Pancreas (tissue), 10 donors: ENCODE data around the gene ARL10. TPM values are rescaled to one million over a fixed set of nuclear protein-coding genes. Genes with fewer than 3 reads are reported as not detected.
A peak's percentile ranks its signal among the peaks of the same experiment; 100 is the strongest.

Source experiments
- ATAC-seq, 4 donors: fragments of 200-7000 bp; cut with Tn5 transposase; one replicate each; pipeline versions ENCODE4 v1.8.0 to v1.9.1; 2020; ENCODE audit warnings: mild to moderate bottlenecking in 4 of 4, moderate library complexity in 4 of 4
- DNase-seq, 6 donors: peaks; one replicate each; pipeline ENCODE4 v3.0.0-alpha.2; 2020
- FAIRE-seq: peaks from 2 replicates; lab custom pipeline; 2012; peaks lifted over from hg19 to GRCh38; lab: Jason Lieb, UNC
- H3K27ac ChIP-seq, 4 donors: fragments of 200-600 bp; sonication (generic); 1 replicate in 3 of 4; 2 replicates in 1 of 4; pipeline versions ENCODE4 v1.5.0 to v1.8.0; 2020
- H3K27me3 ChIP-seq, 4 donors: fragments of 200-600 bp; one replicate each; pipeline ENCODE4 v1.8.0; 2021
- H3K36me3 ChIP-seq, 3 donors: fragments of 200-600 bp; sonication (generic) in 1 of 3; one replicate each; pipeline versions ENCODE4 v1.5.0 to v1.8.0; 2020 to 2021
- H3K4me1 ChIP-seq, 3 donors: fragments of 200-600 bp; one replicate each; pipeline ENCODE4 v1.8.0; 2021
- H3K4me3 ChIP-seq, 4 donors: fragments of 200-600 bp; sonication (generic) in 2 of 4; one replicate each; pipeline versions ENCODE4 v1.5.0 to v1.8.0; 2020 to 2021
- H3K9me3 ChIP-seq, 4 donors: fragments of 200-600 bp; one replicate each; pipeline ENCODE4 v1.8.0; 2021
- WGBS, 2 donors: extraction: QIAGEN DNeasy Blood & Tissue Kit; methylation state at CpG; one replicate each; pipeline ENCODE4 v1.1.7; 2013; 5-methylcytosine and 5-hydroxymethylcytosine counted together
- intact Hi-C, 3 donors: fragments of 100-400 bp; cut with DNase I; formaldehyde crosslinking; loops; one replicate each; pipeline versions ENCODE4 v1.11.1 to v1.14.2; 2022
- polyA plus RNA-seq, 2 donors: library from polyadenylated mRNA; stranded (reverse); fragments of 200-250 nt; gene quantifications; one replicate each; pipeline ENCODE4 v1.2.3, GENCODE V29; 2013
- total RNA-seq, 6 donors: library from RNA; stranded (reverse); fragmentation: NEBNext Ultra II Directional in 4 of 6; extraction: Animal tissue kit (Norgen Biotek cat#: 25700) in 4 of 6; gene quantifications; one replicate each; pipeline versions ENCODE4 v1.2.1 to v1.2.4, GENCODE V29; 2021 to 2023
- TF ChIP-seq, protein P1 (sequence below), 4 donors: fragments of 200-600 bp; sonication (generic) in 3 of 4; IDR thresholded peaks; one replicate each; pipeline versions ENCODE4 v1.5.0 to v1.8.0; 2021; ENCODE audit warnings: antibody characterized with exemption in 4 of 4
- donor health status: healthy with polysubstance abuse.
- donor health status: DM: no; HTN: no; CAD: no; lungs with moderate emphysema.
- donor health status: DM: no; HTN: no; CAD: no.
- donor health status: control.
- donor health status: control.
- donor health status: Bipolar disorder and iron deficiency.
- donor health status: DM: yes; HTN: yes; CAD: no.
- donor health status: DM: no; HTN: no; CAD: no.
- donor health status: DM: no; HTN: no; CAD: no.
- donor health status: DM: yes; HTN: yes; CAD: no.

The ARL10 gene
- total and polyA plus RNA-seq, 8 donors: 0.95 to 5.3 (median 2.4) TPM

DNA sequence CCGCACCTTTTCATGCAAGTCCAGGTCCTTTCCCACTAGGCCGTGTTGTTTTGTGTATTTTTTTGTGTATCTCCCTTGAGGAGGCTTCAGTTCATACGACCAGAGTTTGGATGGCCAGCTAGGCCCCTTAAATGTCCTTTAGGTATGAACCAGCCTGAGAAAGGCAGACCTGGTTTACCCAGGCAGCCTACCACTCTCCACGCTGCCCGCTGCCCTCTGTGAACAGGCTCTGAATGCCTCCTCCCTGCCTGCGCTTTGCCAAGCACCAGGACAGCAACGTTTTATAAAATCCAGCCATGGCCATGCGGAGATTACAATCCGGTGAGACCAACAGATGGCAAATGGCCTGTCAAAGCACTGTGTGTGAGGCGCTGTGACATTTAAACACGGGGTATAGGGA, 51.7 kb downstream of the ARL10 start:
- FAIRE-seq: no peak
- intact Hi-C loops: loop anchor here in 1 of 3 donors (10.0 kb wide), 1 partner anchor 158 kb away; no protein-coding TSS in a partner anchor

DNA sequence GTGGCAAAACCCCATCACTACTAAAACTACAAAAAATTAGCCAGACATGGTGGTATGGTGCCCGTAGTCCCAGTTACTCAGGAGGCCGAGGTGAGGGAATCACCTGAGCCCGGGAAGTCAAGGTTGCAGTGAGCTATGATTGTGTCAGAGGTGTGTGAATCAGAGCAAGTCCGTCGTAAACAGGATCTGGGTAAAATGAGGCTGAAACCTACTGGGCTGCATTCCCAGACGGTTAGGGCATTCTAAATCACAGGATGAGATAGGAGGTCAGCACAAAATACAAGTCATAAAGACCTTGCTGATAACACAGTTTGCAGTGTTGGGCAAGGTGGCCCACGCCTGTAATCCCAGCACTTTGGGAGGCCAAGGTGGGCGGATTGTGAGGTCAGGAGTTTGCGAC, 53.0 kb downstream of the ARL10 start:
- Histone ChIP-seq H3K27ac (no peak overlapping the region), H3K9me3 (no peaks in the 10 kb centered on the region), H3K4me1 (peaks cover 0 to 15% (median 0%) of the 10 kb centered on the region in 3 donors), H3K36me3 (no peaks in the 10 kb centered on the region), H3K27me3 (no peaks in the 10 kb centered on the region), H3K4me3 (no peak overlapping the region)
- ATAC-seq: no peak
- FAIRE-seq: no peak
- intact Hi-C loops: loop anchor here in 1 of 3 donors (10.0 kb wide), 1 partner anchor 157 kb away; no protein-coding TSS in a partner anchor
- TF ChIP-seq, protein P1, sequence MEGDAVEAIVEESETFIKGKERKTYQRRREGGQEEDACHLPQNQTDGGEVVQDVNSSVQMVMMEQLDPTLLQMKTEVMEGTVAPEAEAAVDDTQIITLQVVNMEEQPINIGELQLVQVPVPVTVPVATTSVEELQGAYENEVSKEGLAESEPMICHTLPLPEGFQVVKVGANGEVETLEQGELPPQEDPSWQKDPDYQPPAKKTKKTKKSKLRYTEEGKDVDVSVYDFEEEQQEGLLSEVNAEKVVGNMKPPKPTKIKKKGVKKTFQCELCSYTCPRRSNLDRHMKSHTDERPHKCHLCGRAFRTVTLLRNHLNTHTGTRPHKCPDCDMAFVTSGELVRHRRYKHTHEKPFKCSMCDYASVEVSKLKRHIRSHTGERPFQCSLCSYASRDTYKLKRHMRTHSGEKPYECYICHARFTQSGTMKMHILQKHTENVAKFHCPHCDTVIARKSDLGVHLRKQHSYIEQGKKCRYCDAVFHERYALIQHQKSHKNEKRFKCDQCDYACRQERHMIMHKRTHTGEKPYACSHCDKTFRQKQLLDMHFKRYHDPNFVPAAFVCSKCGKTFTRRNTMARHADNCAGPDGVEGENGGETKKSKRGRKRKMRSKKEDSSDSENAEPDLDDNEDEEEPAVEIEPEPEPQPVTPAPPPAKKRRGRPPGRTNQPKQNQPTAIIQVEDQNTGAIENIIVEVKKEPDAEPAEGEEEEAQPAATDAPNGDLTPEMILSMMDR (IDR thresholded peaks at IDR 0.05): no peak
- DNase-seq: no peak
- 63 to 71% methylated on average over 9 of the region's 9 CpGs for WGBS, 2 donors

More for the DNA sequence above, 51.7 kb downstream of the ARL10 start:
- peak overlapping the region in 2 of 4 donors; percentile 98 to 100 for H3K4me3 ChIP-seq
- WGBS, 2 donors: 86 to 89% methylated on average over 11 of the region's 11 CpGs
- no peaks in the 10 kb centered on the region for H3K27me3 ChIP-seq
- no peak for DNase-seq
- peaks cover 0 to 15% (median 0%) of the 10 kb centered on the region in 3 donors for H3K4me1 ChIP-seq
- H3K36me3 ChIP-seq: no peaks in the 10 kb centered on the region
- TF ChIP-seq, protein P1 (IDR thresholded peaks at IDR 0.05): no peak
- no peak for ATAC-seq
- H3K27ac ChIP-seq: peak overlapping the region; percentile 3 to 57 (median 43)
- no peaks in the 10 kb centered on the region for H3K9me3 ChIP-seq

DNA sequence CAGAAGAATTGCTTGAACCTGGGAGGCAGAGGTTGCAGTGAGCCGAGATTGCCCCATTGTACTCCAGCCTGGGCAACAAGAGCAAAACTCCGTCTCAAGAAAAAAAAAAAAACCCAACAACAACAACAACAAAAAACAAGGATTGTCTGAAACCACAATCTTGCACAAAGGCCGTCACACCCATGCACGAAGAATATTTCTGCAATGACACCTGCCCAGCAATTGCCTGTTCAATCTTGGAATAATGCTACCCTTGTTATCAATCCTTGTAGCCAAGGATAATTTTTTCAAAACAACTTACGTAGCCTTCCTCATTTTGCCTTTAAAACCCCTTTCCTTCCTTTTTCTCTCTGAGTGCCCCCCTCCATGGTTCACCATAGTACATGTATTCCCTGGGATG, 54.8 kb downstream of the ARL10 start:
- TF ChIP-seq, protein P1 (IDR thresholded peaks at IDR 0.05): no peak
- Histone ChIP-seq H3K4me1 (peaks cover 0 to 8% (median 0%) of the 10 kb centered on the region in 3 donors), H3K27me3 (no peaks in the 10 kb centered on the region), H3K9me3 (no peaks in the 10 kb centered on the region), H3K27ac (no peak overlapping the region), H3K4me3 (no peak overlapping the region), H3K36me3 (no peaks in the 10 kb centered on the region)
- intact Hi-C loops: no loop called here
- FAIRE-seq (no peak), ATAC-seq (no peak), DNase-seq (no peak)
- WGBS, 2 donors: 67 to 84% methylated on average over 5 of the region's 5 CpGs

DNA sequence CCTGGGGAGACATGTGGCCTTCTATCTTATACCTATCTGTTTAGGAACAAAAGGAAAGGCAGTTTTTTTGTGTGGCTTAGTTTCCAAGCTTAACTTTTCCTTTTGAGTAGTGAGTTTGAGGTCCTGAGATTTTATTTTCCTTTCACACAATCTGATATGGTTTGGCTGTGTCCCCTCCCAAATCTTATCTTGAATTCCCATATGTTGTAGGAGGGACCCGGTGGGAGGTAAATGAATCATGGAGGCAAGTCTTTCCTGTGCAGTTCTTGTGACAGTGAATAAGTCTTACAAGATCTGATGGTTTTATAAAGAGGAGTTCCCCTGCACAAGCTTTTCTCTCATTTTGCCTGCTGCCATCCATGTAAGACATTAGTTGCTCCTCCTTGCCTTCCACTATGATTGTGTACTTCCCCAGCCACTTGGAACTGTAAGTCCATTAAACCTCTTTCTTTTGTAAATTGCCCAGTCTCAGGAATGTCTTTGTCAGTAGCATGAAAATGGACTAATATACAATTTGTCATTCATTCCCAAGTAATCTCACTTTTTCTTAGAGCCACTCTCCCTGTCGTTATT, 55.8 kb downstream of the ARL10 start:
- H3K4me3 ChIP-seq: no peak overlapping the region
- H3K9me3 ChIP-seq: no peaks in the 10 kb centered on the region
- peaks cover 0 to 4% (median 0%) of the 10 kb centered on the region in 3 donors for H3K4me1 ChIP-seq
- TF ChIP-seq, protein P1 (IDR thresholded peaks at IDR 0.05): no peak
- 41 to 57% methylated on average over 2 of the region's 2 CpGs for WGBS, 2 donors
- H3K27me3 ChIP-seq: no peaks in the 10 kb centered on the region
- ATAC-seq (no peak), DNase-seq (no peak), FAIRE-seq (no peak)
- H3K27ac ChIP-seq: no peak overlapping the region
- intact Hi-C loops: no loop called here
- no peaks in the 10 kb centered on the region for H3K36me3 ChIP-seq

DNA sequence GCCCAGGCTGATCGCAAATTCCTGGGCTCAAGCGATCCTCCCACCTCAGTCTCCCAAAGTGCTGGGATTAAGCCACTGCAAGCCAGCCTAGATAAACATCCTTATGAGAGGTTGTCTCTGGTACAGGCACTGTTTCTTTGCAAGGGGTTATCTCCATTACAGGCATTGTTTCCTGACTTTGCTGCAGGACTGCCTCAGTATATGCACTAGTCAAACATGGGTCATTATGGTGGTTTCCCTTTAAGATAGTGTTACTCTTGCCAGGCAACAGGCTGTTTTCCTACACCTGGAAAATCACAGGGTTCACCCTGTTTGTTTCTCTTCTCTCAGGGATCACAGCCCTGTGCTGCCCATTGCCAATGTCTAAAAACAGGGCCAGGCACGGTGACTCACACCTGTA, 58.9 kb downstream of the ARL10 start:
- ATAC-seq (no peak), FAIRE-seq (no peak), DNase-seq (no peak)
- Histone ChIP-seq H3K4me3 (no peak overlapping the region), H3K27ac (no peak overlapping the region), H3K27me3 (no peaks in the 10 kb centered on the region), H3K4me1 (no peaks in the 10 kb centered on the region), H3K9me3 (no peaks in the 10 kb centered on the region), H3K36me3 (no peaks in the 10 kb centered on the region)
- TF ChIP-seq, protein P1 (IDR thresholded peaks at IDR 0.05): no peak
- intact Hi-C loops: no loop called here
- WGBS, 2 donors: 72 to 75% methylated on average over 3 of the region's 3 CpGs
